Mesenchymal stem cell (in vitro differentiated cells and primary cell): ENCODE results near the gene SCN8A.

Source experiments
- DNase-seq: peaks from one replicate; pipeline ENCODE4 v3.0.0-alpha.2; 2013
- H2AFZ ChIP-seq: one replicate; pipeline ENCODE4 v1.6.1; 2013; ENCODE audit warnings: low read depth, mild to moderate bottlenecking, control low read depth, inconsistent platforms, low read length, moderate library complexity
- H2AK5ac ChIP-seq: 2 replicates; pipeline ENCODE4 v1.6.1; 2013; ENCODE audit warnings: low read length, moderate library complexity, mild to moderate bottlenecking, inconsistent platforms; ENCODE audit not compliant: severe bottlenecking
- H2BK120ac ChIP-seq: one replicate; pipeline ENCODE4 v1.6.1; 2013; ENCODE audit warnings: low read depth, mild to moderate bottlenecking, inconsistent platforms, low read length, moderate library complexity
- H2BK12ac ChIP-seq, 2 experiments: one replicate each; pipeline ENCODE4 v1.6.1; 2013; ENCODE audit warnings: inconsistent platforms in 2 of 2, low read length in 2 of 2, mild to moderate bottlenecking in 2 of 2, moderate library complexity in 2 of 2, control low read depth in 1 of 2
- H2BK15ac ChIP-seq: one replicate; pipeline ENCODE4 v1.6.1; 2013; ENCODE audit warnings: mild to moderate bottlenecking, low read depth, inconsistent platforms; ENCODE audit not compliant: poor library complexity, severe bottlenecking
- H2BK5ac ChIP-seq: 2 replicates; pipeline ENCODE4 v1.6.1; 2013; ENCODE audit warnings: low read depth, mild to moderate bottlenecking, low read length, control low read depth, inconsistent platforms; ENCODE audit not compliant: poor library complexity, severe bottlenecking
- H3K14ac ChIP-seq, 2 experiments: one replicate each; pipeline ENCODE4 v1.6.1; 2013; ENCODE audit warnings: inconsistent platforms in 2 of 2, low read length in 2 of 2, control low read depth in 1 of 2, mild to moderate bottlenecking in 1 of 2, moderate library complexity in 1 of 2
- H3K18ac ChIP-seq, 2 experiments: one replicate each; pipeline ENCODE4 v1.6.1; 2013; ENCODE audit warnings: inconsistent platforms in 2 of 2, low read length in 2 of 2, control low read depth in 1 of 2, low read depth in 1 of 2, mild to moderate bottlenecking in 1 of 2
- H3K23ac ChIP-seq, 2 experiments: one replicate each; pipeline ENCODE4 v1.6.1; 2013; ENCODE audit warnings: inconsistent platforms in 2 of 2, low read length in 2 of 2, mild to moderate bottlenecking in 2 of 2, moderate library complexity in 2 of 2, control low read depth in 1 of 2
- H3K27ac ChIP-seq: 2 replicates; pipeline ENCODE4 v1.5.1; 2013; ENCODE audit warnings: mild to moderate bottlenecking, moderate library complexity, low read length, control low read depth, inconsistent platforms; ENCODE audit not compliant: poor library complexity, severe bottlenecking
- H3K27me3 ChIP-seq, 2 experiments: 2 replicates each; pipeline versions ENCODE4 v1.6.1 to v1.7.0; 2013; ENCODE audit warnings: low read length in 2 of 2, mild to moderate bottlenecking in 2 of 2, moderate library complexity in 2 of 2, control low read depth in 1 of 2, inconsistent platforms in 1 of 2; ENCODE audit not compliant: control insufficient read depth in 1 of 2, insufficient read depth in 1 of 2
- H3K36me3 ChIP-seq, 2 experiments: 2 replicates each; pipeline versions ENCODE4 v1.6.1 to v1.7.0; 2013; ENCODE audit warnings: low read length in 2 of 2, control low read depth in 1 of 2, inconsistent platforms in 1 of 2, low read depth in 1 of 2, mild to moderate bottlenecking in 1 of 2; ENCODE audit not compliant: insufficient read depth in 2 of 2, control insufficient read depth in 1 of 2
- H3K4ac ChIP-seq, 2 experiments: one replicate each; pipeline ENCODE4 v1.6.1; 2013; ENCODE audit warnings: inconsistent platforms in 2 of 2, low read length in 2 of 2, mild to moderate bottlenecking in 2 of 2, moderate library complexity in 2 of 2, control low read depth in 1 of 2, low read depth in 1 of 2
- H3K4me1 ChIP-seq: 2 replicates; pipeline ENCODE4 v1.6.1; 2013; ENCODE audit warnings: low read depth, low read length, control low read depth; ENCODE audit not compliant: control insufficient read depth, insufficient read depth
- H3K4me2 ChIP-seq: 2 replicates; pipeline ENCODE4 v1.6.1; 2013; ENCODE audit warnings: low read length, mild to moderate bottlenecking, inconsistent platforms; ENCODE audit not compliant: poor library complexity, severe bottlenecking
- H3K4me3 ChIP-seq, 2 experiments: 2 replicates each; pipeline versions ENCODE4 v1.5.1 to v1.7.0; 2013; ENCODE audit warnings: low read length in 2 of 2, mild to moderate bottlenecking in 2 of 2, control low read depth in 1 of 2, low read depth in 1 of 2; ENCODE audit not compliant: insufficient read depth in 1 of 2
- H3K79me1 ChIP-seq: replicated peaks from 2 replicates; pipeline ENCODE4 v1.6.1; 2013; ENCODE audit warnings: mild to moderate bottlenecking, control low read depth, low read length, inconsistent platforms; ENCODE audit not compliant: poor library complexity, severe bottlenecking
- H3K9ac ChIP-seq: 2 replicates; pipeline ENCODE4 v1.7.0; 2013; ENCODE audit warnings: mild to moderate bottlenecking, low read length, moderate library complexity
- H3K9me3 ChIP-seq: 2 replicates; pipeline ENCODE4 v1.7.0; 2013; ENCODE audit warnings: mild to moderate bottlenecking, low read length; ENCODE audit not compliant: control insufficient read depth
- H4K8ac ChIP-seq: one replicate; pipeline ENCODE4 v1.6.1; 2013; ENCODE audit warnings: inconsistent platforms, mild to moderate bottlenecking, low read length, moderate library complexity
- H4K91ac ChIP-seq: one replicate; pipeline ENCODE4 v1.6.1; 2013; ENCODE audit warnings: mild to moderate bottlenecking, low read length, inconsistent platforms
- WGBS: methylation state at CpG from one replicate; pipeline ENCODE4 v1.1.7; 2013; ENCODE audit warnings: mixed read lengths; 5-methylcytosine and 5-hydroxymethylcytosine counted together

The SCN8A gene

GRCh38 chr12:51635346-51635745 lies 44.3 kb downstream of the SCN8A start:
- H2AFZ ChIP-seq: no peak overlapping the region
- H3K4me3 ChIP-seq: no peak overlapping the region
- no peak overlapping the region for H2BK12ac ChIP-seq
- H3K4me1 ChIP-seq: no peaks in the 10 kb centered on the region
- no peak overlapping the region for H2BK15ac ChIP-seq
- H3K4me2 ChIP-seq: no peak overlapping the region
- H3K18ac ChIP-seq: no peak overlapping the region
- no peak overlapping the region for H3K4ac ChIP-seq
- H2BK120ac ChIP-seq: no peak overlapping the region
- H3K36me3 ChIP-seq: no peaks in the 10 kb centered on the region
- H3K27ac ChIP-seq: no peak overlapping the region
- no peaks in the 10 kb centered on the region for H3K79me1 ChIP-seq
- no peak overlapping the region for H2BK5ac ChIP-seq
- peaks cover 5% of the 10 kb centered on the region for H3K9me3 ChIP-seq
- no peak overlapping the region for H4K8ac ChIP-seq
- H2AK5ac ChIP-seq: no peak overlapping the region
- H3K14ac ChIP-seq: no peak overlapping the region
- no peak overlapping the region for H3K23ac ChIP-seq
- H3K27me3 ChIP-seq: no peaks in the 10 kb centered on the region
- peak; percentile 15 for DNase-seq
- H3K9ac ChIP-seq: no peak overlapping the region
- 100% methylated on average over 1 of the region's 1 CpG for WGBS
- no peak overlapping the region for H4K91ac ChIP-seq

GRCh38 chr12:51636581-51636980 lies 45.5 kb downstream of the SCN8A start:
- Histone ChIP-seq H2BK5ac (no peak overlapping the region), H4K91ac (no peak overlapping the region), H3K36me3 (no peaks in the 10 kb centered on the region), H3K9ac (no peak overlapping the region), H2BK15ac (no peak overlapping the region), H2AFZ (no peak overlapping the region), H2BK12ac (no peak overlapping the region), H4K8ac (no peak overlapping the region), H2AK5ac (no peak overlapping the region), H3K23ac (no peak overlapping the region), H3K18ac (no peak overlapping the region), H3K79me1 (no peaks in the 10 kb centered on the region), H3K4ac (no peak overlapping the region), H2BK120ac (no peak overlapping the region), H3K27me3 (no peaks in the 10 kb centered on the region), H3K4me3 (no peak overlapping the region), H3K4me1 (no peaks in the 10 kb centered on the region), H3K9me3 (peaks cover 5% of the 10 kb centered on the region), H3K27ac (no peak overlapping the region), H3K4me2 (no peak overlapping the region), H3K14ac (no peak overlapping the region)
- no peak for DNase-seq
- WGBS: no CpG with 5 or more reads among the region's 3 CpGs

DNA sequence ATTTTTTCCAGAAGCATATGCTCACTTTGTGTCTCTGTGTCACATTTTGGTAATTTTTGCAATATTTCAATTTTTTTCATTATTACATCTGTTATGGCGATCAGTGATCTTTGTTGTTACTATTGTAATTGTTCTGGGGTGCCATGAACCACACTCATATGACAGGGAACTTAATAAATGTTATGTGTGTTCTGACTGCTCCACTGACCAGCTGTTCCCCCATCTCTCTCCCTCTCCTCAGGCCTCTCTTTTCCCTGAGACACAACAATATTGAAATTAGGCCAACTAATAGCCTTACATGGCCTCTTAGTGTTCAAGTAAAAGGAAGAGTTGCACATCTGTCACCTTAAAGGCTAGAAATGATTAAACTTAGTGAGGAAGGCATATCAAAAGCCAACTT lies 46.0 kb downstream of the SCN8A start:
- no peak for DNase-seq
- H3K27me3 ChIP-seq: no peaks in the 10 kb centered on the region
- no peak overlapping the region for H3K9ac ChIP-seq
- peaks cover 5% of the 10 kb centered on the region for H3K9me3 ChIP-seq
- H3K23ac ChIP-seq: no peak overlapping the region
- H3K36me3 ChIP-seq: no peaks in the 10 kb centered on the region
- H3K4ac ChIP-seq: no peak overlapping the region
- WGBS: no CpG with 5 or more reads among the region's 1 CpG
- no peak overlapping the region for H2BK15ac ChIP-seq
- no peak overlapping the region for H3K27ac ChIP-seq
- H2BK120ac ChIP-seq: no peak overlapping the region
- no peak overlapping the region for H3K4me3 ChIP-seq
- H3K18ac ChIP-seq: no peak overlapping the region
- no peaks in the 10 kb centered on the region for H3K4me1 ChIP-seq
- no peak overlapping the region for H2BK12ac ChIP-seq
- H4K91ac ChIP-seq: no peak overlapping the region
- H3K4me2 ChIP-seq: no peak overlapping the region
- no peak overlapping the region for H3K14ac ChIP-seq
- no peak overlapping the region for H2AFZ ChIP-seq
- H2BK5ac ChIP-seq: no peak overlapping the region
- no peaks in the 10 kb centered on the region for H3K79me1 ChIP-seq
- H4K8ac ChIP-seq: no peak overlapping the region
- H2AK5ac ChIP-seq: no peak overlapping the region

GRCh38 chr12:51639361-51639760 lies 48.3 kb downstream of the SCN8A start:
- H3K14ac ChIP-seq: no peak overlapping the region
- no peak overlapping the region for H2AK5ac ChIP-seq
- H3K18ac ChIP-seq: no peak overlapping the region
- H3K23ac ChIP-seq: no peak overlapping the region
- no peak for DNase-seq
- no peak overlapping the region for H3K4me2 ChIP-seq
- H3K4ac ChIP-seq: no peak overlapping the region
- H3K9ac ChIP-seq: no peak overlapping the region
- peaks cover 5% of the 10 kb centered on the region for H3K9me3 ChIP-seq
- H4K8ac ChIP-seq: no peak overlapping the region
- H2AFZ ChIP-seq: no peak overlapping the region
- H3K4me3 ChIP-seq: no peak overlapping the region
- H2BK120ac ChIP-seq: no peak overlapping the region
- H3K27ac ChIP-seq: no peak overlapping the region
- no peaks in the 10 kb centered on the region for H3K4me1 ChIP-seq
- H3K79me1 ChIP-seq: no peaks in the 10 kb centered on the region
- no peaks in the 10 kb centered on the region for H3K36me3 ChIP-seq
- H2BK12ac ChIP-seq: no peak overlapping the region
- H2BK5ac ChIP-seq: no peak overlapping the region
- H2BK15ac ChIP-seq: no peak overlapping the region
- no peak overlapping the region for H4K91ac ChIP-seq
- 100% methylated on average over 1 of the region's 5 CpGs for WGBS
- no peaks in the 10 kb centered on the region for H3K27me3 ChIP-seq
